ENCODE data around the gene XYLT1. TPM values are rescaled to one million over a fixed set of nuclear protein-coding genes. Genes with fewer than 3 reads are reported as not detected.

XYLT1 gene
- total and polyA plus RNA-seq, 2 of the 8 experiments (the other 6 are each of a cell fraction or from before 2014, with no cell fraction given), result 6.6 to 25.4 TPM

GRCh38 chr16:17321824-17322223 is 148.9 kb downstream of the XYLT1 start:
- Histone ChIP-seq H2BK5ac (ENCODE audit: low read depth, low read length) (no peak overlapping the region), H3K4me3 (ENCODE audit: extremely low read depth in 1 of 4, insufficient read depth in 2 of 4, low read depth in 3 of 4, low read length in 4 of 4) (no peak overlapping the region), H3K23ac (ENCODE audit: insufficient read length) (no peak overlapping the region), H4K20me1 (replicated peaks in 1 of 2; ENCODE audit: control insufficient read depth in 1 of 2, insufficient read depth in 2 of 2, low read length in 2 of 2) (no peaks in the 10 kb centered on the region), H3K27ac (ENCODE audit: low read depth, low read length) (no peak overlapping the region), H3K4me1 (replicated peaks in 1 of 4; ENCODE audit: control insufficient read depth in 3 of 4, insufficient read depth in 4 of 4, low read length in 3 of 4) (peaks cover 0 to 3% (median 0%) of the 10 kb centered on the region in 4 experiments; a peak in 2 of 7 replicates), H3K79me1 (ENCODE audit: low read depth, low read length) (peaks cover 2% of the 10 kb centered on the region; the same call in 1 of the 2 replicates), H3K27me3 (replicated peaks in 1 of 4; ENCODE audit: control insufficient read depth in 3 of 4, extremely low read depth in 1 of 4, insufficient read depth in 3 of 4, low read length in 3 of 4) (no peaks in the 10 kb centered on the region), H3K9ac (replicated peaks in 1 of 4; ENCODE audit: extremely low read depth in 1 of 4, low read depth in 3 of 4, low read length in 3 of 4) (no peak overlapping the region), H3K56ac (replicated peaks; ENCODE audit: insufficient read length, low read depth, low read length) (no peak overlapping the region), H3K79me2 (ENCODE audit: control insufficient read depth in 1 of 2, insufficient read depth in 2 of 2, low read length in 2 of 2) (peaks cover 0 to 14% of the 10 kb centered on the region in 2 experiments; a peak in 1 of 4 replicates), H3K36me3 (ENCODE audit: control insufficient read depth in 2 of 4, insufficient read depth in 4 of 4, low read length in 3 of 4) (no peaks in the 10 kb centered on the region), H2AK5ac (ENCODE audit: low read depth, low read length) (no peak overlapping the region), H4K8ac (ENCODE audit: extremely low read depth, insufficient read depth, low read length) (no peak overlapping the region), H2BK120ac (replicated peaks; ENCODE audit: low read depth, low read length) (no peak overlapping the region), H2BK12ac (ENCODE audit: low read depth, low read length) (no peak overlapping the region), H2BK15ac (ENCODE audit: low read length) (no peak overlapping the region), H2AFZ (ENCODE audit: low read length) (no peak overlapping the region), H4K91ac (replicated peaks; ENCODE audit: insufficient read length, low read length) (no peak overlapping the region), H3K9me3 (ENCODE audit: insufficient read depth in 2 of 2, low read depth in 1 of 2, low read length in 1 of 2) (no peaks in the 10 kb centered on the region), H3K18ac (ENCODE audit: extremely low read depth, low read length) (no peak overlapping the region), H2BK20ac (ENCODE audit: low read length) (no peak overlapping the region), H3K23me2 (ENCODE audit: low read depth, low read length) (no peaks in the 10 kb centered on the region), H4K5ac (ENCODE audit: insufficient read length, low read depth, low read length) (no peak overlapping the region), H3K14ac (ENCODE audit: insufficient read length) (no peak overlapping the region), H3K4me2 (ENCODE audit: insufficient read depth in 1 of 2, low read depth in 2 of 2, low read length in 2 of 2) (no peak overlapping the region), H3K4ac (replicated peaks; ENCODE audit: insufficient read length, low read depth, low read length) (no peak overlapping the region)
- ChIA-PET POLR2A (ENCODE audit: partially characterized antibody) (interaction anchor here (0.7 kb wide), 1 partner anchor 11 kb away, joined by 3 read pairs; no protein-coding TSS in a partner anchor), CTCF (ENCODE audit: partially characterized antibody) (interaction anchor here (1.4 kb wide), 1 partner anchor 11 kb away, joined by 6 read pairs; no protein-coding TSS in a partner anchor)
- TF ChIP-seq TBP (IDR thresholded peaks at IDR 0.05; ENCODE audit: low read depth, low read length), result no peak
- no peak for TF ChIP-seq ASH2L (IDR thresholded peaks at IDR 0.05; ENCODE audit: low read length)
- no peak for TF ChIP-seq KDM5A (IDR thresholded peaks at IDR 0.05; ENCODE audit: low read length)
- no peak for TF ChIP-seq EP300 (IDR thresholded peaks at IDR 0.05; ENCODE audit: borderline replicate concordance in 1 of 2, low read depth in 2 of 2, low read length in 2 of 2)
- TF ChIP-seq HDAC6 (IDR thresholded peaks at IDR 0.05; ENCODE audit: low read depth, low read length), result no peak
- TF ChIP-seq BACH1 (IDR thresholded peaks at IDR 0.05; ENCODE audit: low read length), result no peak
- no peak for TF ChIP-seq RXRA (IDR thresholded peaks at IDR 0.05; ENCODE audit: insufficient read depth, low read depth, low read length)
- TF ChIP-seq ATF2 (IDR thresholded peaks at IDR 0.05; ENCODE audit: low read length), result no peak
- no peak for TF ChIP-seq SUZ12 (IDR thresholded peaks at IDR 0.05; ENCODE audit: low read length)
- TF ChIP-seq HDAC2 (IDR thresholded peaks at IDR 0.05; ENCODE audit: borderline replicate concordance in 1 of 2, low read depth in 2 of 2, low read length in 2 of 2), result no peak
- no peak for TF ChIP-seq EGR1 (IDR thresholded peaks at IDR 0.05; ENCODE audit: borderline replicate concordance, low read depth, low read length)
- no peak for TF ChIP-seq YY1 (IDR thresholded peaks at IDR 0.05; ENCODE audit: low read depth, low read length)
- no peak for DNase-seq (ENCODE audit: low read depth in 1 of 2, low spot score in 2 of 2)
- no peak for FAIRE-seq
- 81% methylated on average over 6 of the region's 6 CpGs; no CpG with 5 or more reads in 1 of the 2 experiments for WGBS, 2 experiments (ENCODE audit: extremely low coverage in 1 of 2, insufficient coverage in 1 of 2, insufficient read length in 1 of 2, insufficient replicate concordance in 2 of 2, low coverage in 1 of 2, low lambda C conversion rate in 2 of 2, missing lambda C conversion rate in 1 of 2)

Measured in H1 (cell line).